BLaER1 (cell line): ENCODE data around the gene DAPK2.
"Not testable (repeated sequence)": the region's sequence is repeated elsewhere in the genome, so short reads cannot be mapped to it uniquely, and the experiment has no call there.

ENCODE experiments used
- H3K27ac ChIP-seq: shearing (Covaris generic); formaldehyde crosslinking; 2 replicates; pipeline ENCODE4 v1.8.1; 2022
- H3K27me3 ChIP-seq: shearing (Covaris generic); formaldehyde crosslinking; 2 replicates; pipeline ENCODE4 v1.8.1; 2022
- H3K36me3 ChIP-seq: shearing (Covaris generic); formaldehyde crosslinking; 2 replicates; pipeline ENCODE4 v1.8.1; 2022
- H3K4me1 ChIP-seq: shearing (Covaris generic); formaldehyde crosslinking; 2 replicates; pipeline ENCODE4 v1.8.1; 2022
- H3K4me2 ChIP-seq: shearing (Covaris generic); formaldehyde crosslinking; 2 replicates; pipeline ENCODE4 v1.8.1; 2022
- H3K4me3 ChIP-seq: shearing (Covaris generic); formaldehyde crosslinking; 2 replicates; pipeline ENCODE4 v1.8.1; 2022
- H3K9ac ChIP-seq: shearing (Covaris generic); formaldehyde crosslinking; 2 replicates; pipeline ENCODE4 v1.8.1; 2022
- H3K9me3 ChIP-seq: shearing (Covaris generic); formaldehyde crosslinking; 2 replicates; pipeline ENCODE4 v1.8.1; 2022
- H4K20me1 ChIP-seq: shearing (Covaris generic); formaldehyde crosslinking; 2 replicates; pipeline ENCODE4 v1.8.1; 2022
- Cebpa-rat ChIP-seq: shearing (Covaris generic); IDR thresholded peaks from 2 replicates; pipeline ENCODE4 v1.8.1; 2022

DAPK2 gene

DNA sequence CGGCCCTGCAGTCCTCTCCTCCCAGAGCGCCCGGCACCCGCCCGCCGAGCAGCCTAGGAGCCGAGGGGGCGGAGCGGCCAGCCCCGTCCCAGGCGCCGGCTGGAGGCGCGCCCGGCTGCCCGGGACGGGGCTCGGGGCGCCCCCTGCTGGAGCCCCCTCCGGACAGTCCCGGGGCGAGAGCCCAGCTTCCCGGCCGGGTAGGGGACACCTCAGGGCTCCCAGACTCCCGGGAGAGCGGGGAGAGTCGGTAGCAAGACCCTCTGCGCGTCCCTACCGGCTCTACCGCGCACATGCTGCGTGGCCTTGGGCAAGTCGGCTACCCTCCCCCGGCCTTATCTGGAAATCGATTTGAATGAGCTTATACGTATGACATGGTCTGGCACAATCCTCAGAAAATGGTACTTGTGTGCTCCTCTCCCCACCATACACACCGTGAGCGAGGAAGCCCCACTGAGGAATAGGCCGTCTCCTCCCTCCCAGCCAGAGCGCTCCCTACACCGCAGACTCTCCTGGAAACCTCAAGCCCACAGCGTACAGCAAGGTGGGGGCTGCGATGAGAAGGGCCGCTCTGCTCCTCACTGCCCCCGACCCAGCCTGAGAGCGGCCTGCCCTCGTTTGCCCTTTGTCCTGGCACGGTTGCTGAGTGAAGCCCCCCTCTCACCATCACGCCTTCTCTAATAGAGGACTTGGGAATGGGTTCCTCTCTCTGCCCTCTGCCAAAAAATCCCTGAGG, at the start of gene DAPK2:
Gene DAPK2, minus strand, starts transcription at position 65 of the 733 bp plus-strand sequence. CDS start 6,224 bp downstream, outside the sequence.
- TF ChIP-seq Cebpa-rat: no peak
- Histone ChIP-seq H3K27me3 (peaks cover 31% of the 10 kb centered on the region), H4K20me1 (no peaks in the 10 kb centered on the region), H3K36me3 (no peaks in the 10 kb centered on the region), H3K4me1 (peaks cover 27% of the 10 kb centered on the region), H3K27ac (no peak within 1 kb of the TSS), H3K9ac (peak within 1 kb of the TSS; percentile 49; the same call in 1 of the 2 replicates), H3K9me3 (no peaks in the 10 kb centered on the region), H3K4me2 (peak within 1 kb of the TSS; percentile 81), H3K4me3 (peak within 1 kb of the TSS; percentile 68)

DNA sequence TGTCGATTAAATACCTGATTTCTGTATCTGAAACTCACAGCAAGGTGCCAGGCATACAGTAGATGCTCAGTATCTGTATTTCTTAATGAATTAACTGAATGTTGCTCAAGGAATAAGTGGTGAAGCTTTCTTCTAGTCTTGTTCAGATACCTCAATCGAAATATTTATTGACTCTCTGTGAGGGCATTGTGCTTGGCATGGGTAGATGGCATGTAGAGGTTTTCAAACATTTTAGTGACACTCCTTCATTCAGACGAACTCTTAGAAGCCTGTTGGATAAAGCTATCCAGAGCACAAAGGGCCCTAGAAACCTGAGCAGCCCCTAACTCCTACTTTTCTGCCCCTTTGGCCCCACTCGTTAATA, 49.1 kb upstream of the DAPK2 start:
- H3K36me3 ChIP-seq: peaks cover 8% of the 10 kb centered on the region
- H3K27ac ChIP-seq: 0 out of 2 replicates have a peak overlapping the region, but pooled peaks have one; percentile 43
- peaks cover 45% of the 10 kb centered on the region for H4K20me1 ChIP-seq
- peak overlapping the region; percentile 89 for H3K4me2 ChIP-seq
- H3K4me1 ChIP-seq: peaks cover 78% of the 10 kb centered on the region
- peak overlapping the region; percentile 94; the same call in 1 of the 2 replicates for H3K4me3 ChIP-seq
- no peak for TF ChIP-seq Cebpa-rat
- H3K27me3 ChIP-seq: no peaks in the 10 kb centered on the region
- H3K9ac ChIP-seq: no peak overlapping the region
- H3K9me3 ChIP-seq: no peaks in the 10 kb centered on the region

DNA sequence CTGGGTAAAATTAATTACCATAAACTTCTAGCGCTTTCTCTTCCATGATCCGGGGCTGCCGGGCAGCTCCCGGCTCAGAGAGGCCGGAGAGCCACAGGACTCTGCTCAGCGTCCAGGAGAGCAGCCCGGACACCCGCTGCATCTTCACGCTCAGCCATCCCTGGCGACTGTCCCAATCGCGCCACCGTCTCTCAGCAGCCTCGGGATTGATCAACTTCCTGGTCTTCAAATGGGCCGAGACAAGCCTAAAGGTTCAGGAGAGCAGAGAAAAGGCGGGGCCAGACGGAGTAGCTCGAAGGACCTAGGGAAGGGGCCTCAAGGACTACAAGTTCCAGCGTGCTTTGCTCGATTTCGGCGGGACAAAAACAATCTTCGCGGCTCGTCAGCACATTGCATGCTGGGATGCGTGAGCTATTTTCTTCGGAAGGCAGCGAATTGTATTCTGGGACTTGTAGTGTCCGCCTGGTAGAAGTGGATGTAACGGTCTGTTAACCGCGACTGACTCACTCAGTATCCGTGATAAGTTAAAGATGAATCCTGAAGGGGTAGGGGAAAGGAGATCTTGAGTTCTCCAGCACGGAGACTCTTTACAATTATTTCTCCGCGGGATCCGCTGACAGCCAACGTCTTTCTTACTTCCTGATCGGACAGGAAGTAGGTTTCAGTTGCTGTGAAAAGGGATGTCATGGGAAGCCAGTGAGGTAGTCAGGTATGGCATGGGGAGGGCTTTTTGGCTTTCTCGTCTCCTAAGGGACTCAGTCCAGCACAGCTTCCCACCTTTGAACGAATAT, 47.5 kb upstream of the DAPK2 start, which contains the start of gene CIAO2A:
Gene CIAO2A, minus strand, starts transcription at position 212 of the 791 bp plus-strand sequence. Its CDS starts 70 bp downstream, at position 142.
- H3K36me3 ChIP-seq: peaks cover 10% of the 10 kb centered on the region
- peak within 1 kb of the TSS; percentile 90 for H3K9ac ChIP-seq
- H3K4me2 ChIP-seq: peak within 1 kb of the TSS; percentile 89
- H4K20me1 ChIP-seq: peaks cover 44% of the 10 kb centered on the region
- peak within 1 kb of the TSS; percentile 90 for H3K27ac ChIP-seq
- H3K4me1 ChIP-seq: peaks cover 77% of the 10 kb centered on the region
- H3K9me3 ChIP-seq: no peaks in the 10 kb centered on the region
- TF ChIP-seq Cebpa-rat: no peak
- no peaks in the 10 kb centered on the region for H3K27me3 ChIP-seq
- peak within 1 kb of the TSS; percentile 80 for H3K4me3 ChIP-seq

DNA sequence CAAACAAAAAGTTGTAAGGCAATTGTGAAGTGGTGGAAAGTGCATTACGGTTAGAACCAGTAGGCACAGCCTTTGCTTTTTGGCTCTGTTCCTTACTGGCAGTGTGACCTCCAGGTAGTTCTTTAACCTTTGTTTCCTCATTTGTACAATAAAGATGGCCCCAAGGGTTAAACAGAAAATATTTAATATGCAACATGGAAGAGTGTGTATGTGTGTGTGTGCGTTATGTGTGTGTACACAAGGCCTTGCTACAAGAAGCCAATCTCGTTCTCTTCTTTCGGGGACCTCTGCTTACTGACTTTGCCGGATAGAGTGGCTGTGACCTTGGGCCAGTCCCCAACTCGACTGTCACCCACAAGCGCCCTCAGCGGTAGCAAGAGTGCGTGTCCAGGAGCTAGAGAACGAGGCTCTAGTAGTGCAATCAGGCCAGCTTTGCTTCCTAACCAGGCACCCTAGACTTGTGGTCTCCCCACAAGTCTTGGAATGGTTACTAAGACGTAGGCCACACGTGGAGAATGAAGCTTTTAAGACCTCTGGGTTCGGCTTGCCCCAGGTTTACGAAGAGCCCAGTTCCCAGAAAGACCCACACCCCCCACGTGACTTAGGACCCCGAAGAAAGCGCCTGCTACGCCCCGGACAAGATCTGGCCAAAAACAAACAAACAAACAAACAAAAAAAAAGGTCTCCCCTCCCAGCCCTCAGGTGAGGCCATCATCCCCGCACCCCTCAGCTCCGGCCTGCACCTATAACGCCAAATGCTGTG, 46.8 kb upstream of the DAPK2 start:
- Histone ChIP-seq H3K4me3 (peak overlapping the region; percentile 80), H3K9me3 (peaks cover 2% of the 10 kb centered on the region; the same call in 1 of the 2 replicates), H3K36me3 (peaks cover 18% of the 10 kb centered on the region), H3K27me3 (no peaks in the 10 kb centered on the region), H3K4me1 (peaks cover 69% of the 10 kb centered on the region), H3K27ac (peak overlapping the region; percentile 90), H3K9ac (peak overlapping the region; percentile 90), H3K4me2 (peak overlapping the region; percentile 85), H4K20me1 (peaks cover 37% of the 10 kb centered on the region)
- no peak for TF ChIP-seq Cebpa-rat

DNA sequence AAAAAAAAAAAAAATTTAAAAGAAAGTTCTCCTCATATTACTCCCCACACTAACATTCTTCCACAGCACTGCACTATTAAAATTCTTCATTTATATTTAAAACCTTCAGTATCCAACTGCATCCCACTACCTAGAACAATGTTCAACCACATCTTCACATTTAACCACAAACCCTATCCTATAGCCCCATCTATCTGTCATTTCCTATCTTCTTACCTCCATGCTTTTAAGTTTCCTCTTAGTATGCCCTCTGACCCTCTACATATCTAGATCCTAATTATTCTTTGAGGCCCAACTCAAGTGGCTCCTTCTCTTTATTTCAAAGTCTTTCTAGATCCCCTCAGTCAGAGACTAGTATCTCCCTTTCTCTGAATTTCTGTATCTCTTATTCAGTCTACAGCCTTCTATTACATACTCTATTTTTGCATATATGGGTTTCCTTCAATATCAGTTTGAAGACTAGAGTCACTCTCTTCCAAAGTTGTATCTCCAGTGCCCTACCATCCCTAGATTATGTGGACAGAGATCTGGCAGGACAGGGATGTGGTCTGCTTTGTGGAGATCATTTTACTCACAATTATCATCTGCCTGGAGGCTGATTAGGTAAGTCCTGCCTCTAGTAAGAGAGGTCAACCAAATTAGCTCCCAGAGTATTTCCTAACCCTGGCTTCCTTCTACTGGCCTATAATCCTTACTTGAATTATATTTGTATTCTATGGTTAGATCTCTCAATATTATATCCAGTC, 46.0 kb upstream of the DAPK2 start:
- Histone ChIP-seq H3K36me3 (peaks cover 25% of the 10 kb centered on the region), H3K9ac (peak overlapping the region; percentile 90), H3K9me3 (peaks cover 3% of the 10 kb centered on the region; the same call in 1 of the 2 replicates), H4K20me1 (peaks cover 29% of the 10 kb centered on the region), H3K4me1 (peaks cover 61% of the 10 kb centered on the region), H3K27ac (peak overlapping the region; percentile 90; the same call in 1 of the 2 replicates), H3K4me3 (peak overlapping the region; percentile 80), H3K27me3 (no peaks in the 10 kb centered on the region), H3K4me2 (peak overlapping the region; percentile 85)
- TF ChIP-seq Cebpa-rat: no peak

DNA sequence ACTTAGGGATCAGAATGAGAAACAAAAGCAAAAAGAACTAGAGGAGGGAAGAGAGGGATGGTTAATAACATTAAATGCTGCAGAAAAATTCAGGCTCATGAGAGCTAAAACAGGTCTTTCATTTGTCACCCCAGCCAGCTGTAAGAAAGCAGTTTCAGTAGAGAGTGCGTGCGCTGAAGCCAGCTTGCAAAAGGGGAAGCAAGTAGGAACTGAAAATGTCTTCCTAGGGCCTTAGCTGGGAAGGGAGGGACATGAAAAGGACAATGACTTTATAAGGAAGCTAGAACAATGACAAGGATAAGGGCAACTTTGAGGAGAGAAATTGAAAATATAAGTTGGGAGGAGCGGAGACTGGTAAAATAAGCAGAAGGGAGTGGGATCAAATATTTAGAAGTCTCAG, 44.2 kb upstream of the DAPK2 start:
- TF ChIP-seq Cebpa-rat: no peak
- peaks cover 15% of the 10 kb centered on the region; the same call in 1 of the 2 replicates for H4K20me1 ChIP-seq
- H3K9me3 ChIP-seq: peaks cover 3% of the 10 kb centered on the region; the same call in 1 of the 2 replicates
- H3K27ac ChIP-seq: 0 out of 2 replicates have a peak overlapping the region, but pooled peaks have one; percentile 29
- no peak overlapping the region for H3K9ac ChIP-seq
- H3K4me1 ChIP-seq: peaks cover 54% of the 10 kb centered on the region
- no peak overlapping the region for H3K4me3 ChIP-seq
- H3K27me3 ChIP-seq: no peaks in the 10 kb centered on the region
- H3K4me2 ChIP-seq: peak overlapping the region; percentile 85
- peaks cover 42% of the 10 kb centered on the region for H3K36me3 ChIP-seq

DNA sequence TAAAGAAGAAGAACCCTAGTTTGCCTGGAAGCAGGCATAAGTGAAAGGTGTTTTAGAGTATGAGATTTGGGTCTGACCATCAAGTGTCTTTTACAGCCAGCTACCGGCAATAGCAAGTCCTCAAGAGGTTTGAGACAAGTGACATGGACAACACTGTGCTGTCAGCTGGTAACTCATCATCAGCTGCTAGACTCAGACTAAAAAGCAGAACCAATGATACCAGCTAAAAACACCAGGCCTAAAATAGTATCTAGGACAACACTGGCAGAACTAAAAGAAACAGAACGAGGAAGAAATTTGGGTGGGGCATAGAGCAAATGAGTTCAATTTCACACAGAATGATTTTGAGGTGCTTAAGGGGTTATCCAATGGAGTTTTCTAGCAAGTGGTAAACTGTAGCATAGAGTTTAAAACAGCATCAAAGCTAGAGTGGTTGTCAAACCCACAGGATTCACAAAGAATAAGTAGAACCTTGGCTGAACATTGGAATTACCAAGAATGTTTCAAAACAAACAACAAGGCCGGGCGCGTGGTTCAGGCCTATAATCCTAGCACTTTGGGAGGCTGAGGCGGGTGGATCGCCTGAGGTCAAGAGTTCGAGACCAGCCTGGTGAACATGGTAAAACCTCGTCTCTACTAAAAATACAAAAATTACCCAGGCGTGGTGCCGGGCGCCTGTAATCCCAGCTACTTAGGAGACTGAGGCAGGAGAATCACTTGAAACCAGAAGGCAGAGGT, 43.4 kb upstream of the DAPK2 start:
- Histone ChIP-seq H3K9me3 (peaks cover 3% of the 10 kb centered on the region; the same call in 1 of the 2 replicates), H3K4me3 (no peak overlapping the region), H3K27me3 (no peaks in the 10 kb centered on the region), H3K36me3 (peaks cover 51% of the 10 kb centered on the region), H3K27ac (0 out of 2 replicates have a peak overlapping the region, but pooled peaks have one; percentile 29), H3K4me1 (peaks cover 46% of the 10 kb centered on the region), H3K4me2 (peak overlapping the region; percentile 85), H3K9ac (peak overlapping the region; percentile 40; the same call in 1 of the 2 replicates), H4K20me1 (peaks cover 15% of the 10 kb centered on the region; the same call in 1 of the 2 replicates)
- no peak for TF ChIP-seq Cebpa-rat

DNA sequence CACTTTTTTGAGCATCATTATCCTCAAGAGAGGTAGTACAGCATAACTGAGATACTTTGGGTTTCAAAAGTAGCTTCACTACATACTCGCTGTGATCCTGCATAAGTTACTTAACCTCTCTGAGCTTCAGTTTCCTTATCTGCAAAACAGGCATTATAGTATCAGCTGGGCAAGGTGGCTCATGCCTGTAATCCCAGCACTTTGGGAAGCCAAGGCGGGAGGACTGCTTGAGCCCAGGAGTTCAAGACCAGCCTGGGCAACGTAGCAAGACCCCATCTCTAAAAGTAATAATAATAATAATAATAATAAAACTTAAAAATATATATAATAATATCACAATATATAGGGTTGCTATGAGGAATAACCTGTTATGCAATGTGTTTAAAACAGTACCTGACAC, 36.5 kb upstream of the DAPK2 start:
- Histone ChIP-seq H3K9ac (no peak overlapping the region), H3K27ac (no peak overlapping the region), H3K4me2 (no peak overlapping the region), H3K36me3 (peaks cover 89% of the 10 kb centered on the region), H3K4me1 (no peaks in the 10 kb centered on the region), H3K9me3 (no peaks in the 10 kb centered on the region), H3K27me3 (no peaks in the 10 kb centered on the region), H4K20me1 (peaks cover 32% of the 10 kb centered on the region), H3K4me3 (no peak overlapping the region)
- no peak for TF ChIP-seq Cebpa-rat

DNA sequence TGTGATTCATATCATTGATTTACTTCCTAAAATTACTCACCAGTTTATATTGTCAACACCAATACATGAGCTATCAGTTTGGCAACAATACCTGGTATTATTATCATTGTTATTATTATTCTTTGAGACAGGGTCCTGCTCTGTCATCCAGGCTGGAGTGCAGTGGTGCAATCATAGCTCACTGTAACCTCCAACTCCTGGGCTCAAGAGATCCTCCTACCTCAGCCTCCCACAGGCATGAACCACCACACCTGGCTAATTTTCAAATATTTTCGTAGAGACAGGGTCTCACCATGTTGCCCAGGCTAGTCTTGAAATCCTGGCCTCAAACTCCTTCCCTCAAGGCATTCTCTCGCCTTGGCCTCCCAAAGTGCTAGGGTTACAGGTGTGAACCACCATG, 27.2 kb upstream of the DAPK2 start:
- H3K4me2 ChIP-seq, H3K27me3 ChIP-seq, H3K9ac ChIP-seq, H3K27ac ChIP-seq, H3K4me3 ChIP-seq, H3K9me3 ChIP-seq, H4K20me1 ChIP-seq: not testable (repeated sequence)
- H3K4me1 ChIP-seq: peaks cover 22% of the 10 kb centered on the region
- H3K36me3 ChIP-seq: peaks cover 60% of the 10 kb centered on the region
